ENCODE data around the gene LGSN.
"Not testable (repeated sequence)": the region's sequence is repeated elsewhere in the genome, so short reads cannot be mapped to it uniquely, and the experiment has no call there.

Gene LGSN

GRCh38 chr6:63230027-63230426 lies 89.8 kb downstream of the LGSN start:
- DNase-seq: not testable (repeated sequence)

- DNase-seq: not testable (repeated sequence)
These were observed 91.6 kb downstream of the LGSN start for GRCh38 chr6:63227928-63228894.

- not testable (repeated sequence) for DNase-seq
These were observed 93.8 kb downstream of the LGSN start for GRCh38 chr6:63225987-63226386.

All from stimulated activated naive CD4-positive, alpha-beta T cell treated with Interleukin-2 at 50 U/mL for 16 hours (primary cell).